AG10803 (cell line): ENCODE measurements around the gene RNU6-1.

Source experiments
- DNase-seq: peaks from one replicate; pipeline ENCODE4 v3.0.0; 2010; ENCODE audit warnings: low read depth
- H3K4me3 ChIP-seq: 2 replicates; pipeline ENCODE4 v1.5.1; 2011; ENCODE audit warnings: mild to moderate bottlenecking, low read length, control low read depth
- CTCF ChIP-seq: conservative IDR thresholded peaks from 2 replicates; pipeline ENCODE4 v1.5.1; 2011; ENCODE audit warnings: mild to moderate bottlenecking, low read length, control low read depth, inconsistent platforms

RNU6-1 gene

GRCh38 chr15:67820992-67821783 lies 18.7 kb downstream of the RNU6-1 start:
- DNase-seq, result peak; percentile 29
- TF ChIP-seq CTCF, result no peak
- no peak overlapping the region for H3K4me3 ChIP-seq

- no peak for TF ChIP-seq CTCF
- no peak overlapping the region for H3K4me3 ChIP-seq
- no peak for DNase-seq
These were observed 19.5 kb downstream of the RNU6-1 start for GRCh38 chr15:67820122-67820991.

GRCh38 chr15:67819636-67820035 lies 20.2 kb downstream of the RNU6-1 start:
- TF ChIP-seq CTCF, result no peak
- H3K4me3 ChIP-seq, result no peak overlapping the region

GRCh38 chr15:67818464-67818863 lies 21.4 kb downstream of the RNU6-1 start:
- TF ChIP-seq CTCF, result no peak
- no peak for DNase-seq
- H3K4me3 ChIP-seq, result no peak overlapping the region

More at GRCh38 chr15:67819636-67820035, 20.2 kb downstream of the RNU6-1 start:
- DNase-seq, result no peak

- no peak for DNase-seq
These were observed 23.2 kb downstream of the RNU6-1 start for GRCh38 chr15:67816668-67817067.

GRCh38 chr15:67815036-67815592 lies 24.7 kb downstream of the RNU6-1 start:
- TF ChIP-seq CTCF, result no peak
- no peak for DNase-seq
- H3K4me3 ChIP-seq, result no peak overlapping the region

More at GRCh38 chr15:67816668-67817067, 23.2 kb downstream of the RNU6-1 start:
- TF ChIP-seq CTCF, result no peak
- no peak overlapping the region for H3K4me3 ChIP-seq
